ENCODE measurements around the gene DGLUCY.

The DGLUCY gene

GRCh38 chr14:91129261-91129660 lies 15.4 kb downstream of the DGLUCY start:
- Mint-ChIP-seq H3K4me3 (no peak overlapping the region), H3K27ac (no peak overlapping the region), H3K27me3 (no peaks in the 10 kb centered on the region), H3K4me1 (peaks cover 21% of the 10 kb centered on the region), H3K9me3 (peaks cover 9% of the 10 kb centered on the region), H3K36me3 (peaks cover 77% of the 10 kb centered on the region)
- DNase-seq: no peak
- CTCF ChIA-PET: no interaction called here

GRCh38 chr14:91135039-91135438 lies 21.2 kb downstream of the DGLUCY start:
- Mint-ChIP-seq H3K27me3 (no peaks in the 10 kb centered on the region), H3K4me3 (no peak overlapping the region), H3K9me3 (no peaks in the 10 kb centered on the region), H3K27ac (no peak overlapping the region), H3K36me3 (peaks cover 51% of the 10 kb centered on the region), H3K4me1 (peaks cover 24% of the 10 kb centered on the region)
- no peak for DNase-seq
- CTCF ChIA-PET: interaction anchor here (0.9 kb wide), 1 partner anchor 233 kb away, joined by 3 read pairs; no protein-coding TSS in a partner anchor

GRCh38 chr14:91138511-91139359 lies 24.9 kb downstream of the DGLUCY start:
- H3K27me3 Mint-ChIP-seq: no peaks in the 10 kb centered on the region
- peak overlapping the region; percentile 53 for H3K27ac Mint-ChIP-seq
- H3K4me3 Mint-ChIP-seq: no peak overlapping the region
- peak; percentile 67 for DNase-seq
- H3K4me1 Mint-ChIP-seq: peaks cover 59% of the 10 kb centered on the region
- no peaks in the 10 kb centered on the region for H3K9me3 Mint-ChIP-seq
- CTCF ChIA-PET: interaction anchor here (0.6 to 4.9 kb wide), 17 partner anchors 11 to 280 kb away, joined by 3 to 38 read pairs (median 4); partner anchors contain the start of genes DGLUCY and RPS6KA5
- peaks cover 57% of the 10 kb centered on the region for H3K36me3 Mint-ChIP-seq

GRCh38 chr14:91139776-91140175 lies 25.9 kb downstream of the DGLUCY start:
- no peaks in the 10 kb centered on the region for H3K27me3 Mint-ChIP-seq
- peaks cover 62% of the 10 kb centered on the region for H3K36me3 Mint-ChIP-seq
- no peaks in the 10 kb centered on the region for H3K9me3 Mint-ChIP-seq
- H3K27ac Mint-ChIP-seq: no peak overlapping the region
- peaks cover 70% of the 10 kb centered on the region for H3K4me1 Mint-ChIP-seq
- CTCF ChIA-PET: interaction anchor here (0.7 to 4.9 kb wide), 9 partner anchors 21 to 281 kb away, joined by 3 to 38 read pairs (median 9); partner anchors contain the start of genes DGLUCY and RPS6KA5
- no peak for DNase-seq
- H3K4me3 Mint-ChIP-seq: no peak overlapping the region

- DNase-seq: no peak
- Mint-ChIP-seq H3K27me3 (no peaks in the 10 kb centered on the region), H3K36me3 (peaks cover 65% of the 10 kb centered on the region), H3K27ac (peak overlapping the region; percentile 92), H3K4me3 (no peak overlapping the region), H3K9me3 (no peaks in the 10 kb centered on the region), H3K4me1 (peaks cover 79% of the 10 kb centered on the region)
- CTCF ChIA-PET: interaction anchor here (1.0 to 4.9 kb wide), 5 partner anchors 22 to 238 kb away, joined by 3 to 38 read pairs (median 12); partner anchors contain the start of gene DGLUCY
Observed at GRCh38 chr14:91140672-91141071, 26.8 kb downstream of the DGLUCY start.

- Mint-ChIP-seq H3K4me1 (peaks cover 89% of the 10 kb centered on the region), H3K27me3 (no peaks in the 10 kb centered on the region), H3K4me3 (peak overlapping the region; percentile 31), H3K27ac (peak overlapping the region; percentile 92), H3K36me3 (peaks cover 74% of the 10 kb centered on the region), H3K9me3 (no peaks in the 10 kb centered on the region)
- DNase-seq: peak; percentile 64
- CTCF ChIA-PET: interaction anchor here (0.9 to 4.9 kb wide), 5 partner anchors 32 to 244 kb away, joined by 3 to 38 read pairs (median 3); no protein-coding TSS in a partner anchor
Observed at GRCh38 chr14:91142214-91142668, 28.4 kb downstream of the DGLUCY start.

GRCh38 chr14:91143862-91144261 lies 30.0 kb downstream of the DGLUCY start:
- Mint-ChIP-seq H3K4me3 (no peak overlapping the region), H3K4me1 (peaks cover 80% of the 10 kb centered on the region), H3K27me3 (no peaks in the 10 kb centered on the region), H3K27ac (peak overlapping the region; percentile 75), H3K36me3 (peaks cover 72% of the 10 kb centered on the region), H3K9me3 (no peaks in the 10 kb centered on the region)
- CTCF ChIA-PET: interaction anchor here (0.8 to 1.1 kb wide), 2 partner anchors 29 to 88 kb away, joined by 3 to 5 read pairs; no protein-coding TSS in a partner anchor
- no peak for DNase-seq

- H3K9me3 Mint-ChIP-seq: no peaks in the 10 kb centered on the region
- H3K27ac Mint-ChIP-seq: peak overlapping the region; percentile 75
- H3K36me3 Mint-ChIP-seq: peaks cover 78% of the 10 kb centered on the region
- H3K4me3 Mint-ChIP-seq: no peak overlapping the region
- H3K4me1 Mint-ChIP-seq: peaks cover 74% of the 10 kb centered on the region
- H3K27me3 Mint-ChIP-seq: no peaks in the 10 kb centered on the region
- CTCF ChIA-PET: interaction anchor here (0.8 to 1.4 kb wide), 3 partner anchors 27 to 89 kb away, joined by 3 to 5 read pairs (median 5); no protein-coding TSS in a partner anchor
- DNase-seq: no peak
Observed at GRCh38 chr14:91144425-91145145, 30.7 kb downstream of the DGLUCY start.

- Mint-ChIP-seq H3K27me3 (no peaks in the 10 kb centered on the region), H3K4me3 (no peak overlapping the region), H3K9me3 (no peaks in the 10 kb centered on the region), H3K27ac (no peak overlapping the region), H3K36me3 (peaks cover 71% of the 10 kb centered on the region), H3K4me1 (peaks cover 64% of the 10 kb centered on the region)
- CTCF ChIA-PET: interaction anchor here (1.0 to 1.4 kb wide), 2 partner anchors 26 to 172 kb away, joined by 4 to 5 read pairs; no protein-coding TSS in a partner anchor
- no peak for DNase-seq
Observed at GRCh38 chr14:91145391-91146160, 31.7 kb downstream of the DGLUCY start.

GRCh38 chr14:91146661-91147060 lies 32.8 kb downstream of the DGLUCY start:
- Mint-ChIP-seq H3K4me3 (no peak overlapping the region), H3K4me1 (peaks cover 55% of the 10 kb centered on the region), H3K27me3 (no peaks in the 10 kb centered on the region), H3K9me3 (no peaks in the 10 kb centered on the region), H3K27ac (no peak overlapping the region), H3K36me3 (peaks cover 68% of the 10 kb centered on the region)
- no peak for DNase-seq
- CTCF ChIA-PET: interaction anchor here (1.3 kb wide), 1 partner anchor 27 kb away, joined by 5 read pairs; no protein-coding TSS in a partner anchor

- Mint-ChIP-seq H3K4me3 (no peak overlapping the region), H3K27ac (no peak overlapping the region), H3K9me3 (no peaks in the 10 kb centered on the region), H3K36me3 (peaks cover 50% of the 10 kb centered on the region), H3K4me1 (peaks cover 33% of the 10 kb centered on the region), H3K27me3 (no peaks in the 10 kb centered on the region)
- CTCF ChIA-PET: interaction anchor here (1.0 kb wide), 1 partner anchor 247 kb away, joined by 3 read pairs; no protein-coding TSS in a partner anchor
- no peak for DNase-seq
Observed at GRCh38 chr14:91149462-91149861, 35.6 kb downstream of the DGLUCY start.

GRCh38 chr14:91152499-91152898 lies 38.6 kb downstream of the DGLUCY start:
- peak overlapping the region; percentile 15 for H3K27ac Mint-ChIP-seq
- no peaks in the 10 kb centered on the region for H3K9me3 Mint-ChIP-seq
- H3K27me3 Mint-ChIP-seq: no peaks in the 10 kb centered on the region
- no peak overlapping the region for H3K4me3 Mint-ChIP-seq
- CTCF ChIA-PET: no interaction called here
- peaks cover 13% of the 10 kb centered on the region for H3K4me1 Mint-ChIP-seq
- H3K36me3 Mint-ChIP-seq: peaks cover 38% of the 10 kb centered on the region
- DNase-seq: no peak

- H3K4me1 Mint-ChIP-seq: peaks cover 11% of the 10 kb centered on the region
- no peak overlapping the region for H3K4me3 Mint-ChIP-seq
- no peak overlapping the region for H3K27ac Mint-ChIP-seq
- DNase-seq: no peak
- CTCF ChIA-PET: interaction anchor here (1.5 kb wide), 1 partner anchor 250 kb away, joined by 3 read pairs; no protein-coding TSS in a partner anchor
- H3K9me3 Mint-ChIP-seq: no peaks in the 10 kb centered on the region
- H3K27me3 Mint-ChIP-seq: no peaks in the 10 kb centered on the region
- peaks cover 40% of the 10 kb centered on the region for H3K36me3 Mint-ChIP-seq
Observed at GRCh38 chr14:91153360-91153759, 39.5 kb downstream of the DGLUCY start.
